ENCODE measurements around the gene ZSCAN23.

- TF ChIP-seq, protein P1, sequence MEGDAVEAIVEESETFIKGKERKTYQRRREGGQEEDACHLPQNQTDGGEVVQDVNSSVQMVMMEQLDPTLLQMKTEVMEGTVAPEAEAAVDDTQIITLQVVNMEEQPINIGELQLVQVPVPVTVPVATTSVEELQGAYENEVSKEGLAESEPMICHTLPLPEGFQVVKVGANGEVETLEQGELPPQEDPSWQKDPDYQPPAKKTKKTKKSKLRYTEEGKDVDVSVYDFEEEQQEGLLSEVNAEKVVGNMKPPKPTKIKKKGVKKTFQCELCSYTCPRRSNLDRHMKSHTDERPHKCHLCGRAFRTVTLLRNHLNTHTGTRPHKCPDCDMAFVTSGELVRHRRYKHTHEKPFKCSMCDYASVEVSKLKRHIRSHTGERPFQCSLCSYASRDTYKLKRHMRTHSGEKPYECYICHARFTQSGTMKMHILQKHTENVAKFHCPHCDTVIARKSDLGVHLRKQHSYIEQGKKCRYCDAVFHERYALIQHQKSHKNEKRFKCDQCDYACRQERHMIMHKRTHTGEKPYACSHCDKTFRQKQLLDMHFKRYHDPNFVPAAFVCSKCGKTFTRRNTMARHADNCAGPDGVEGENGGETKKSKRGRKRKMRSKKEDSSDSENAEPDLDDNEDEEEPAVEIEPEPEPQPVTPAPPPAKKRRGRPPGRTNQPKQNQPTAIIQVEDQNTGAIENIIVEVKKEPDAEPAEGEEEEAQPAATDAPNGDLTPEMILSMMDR (IDR thresholded peaks at IDR 0.05; ENCODE audit: low read depth, low read length) = no peak
- TF ChIP-seq POLR2A (IDR thresholded peaks at IDR 0.05; ENCODE audit: extremely low read depth, insufficient read length) = no peak
Measured at GRCh38 chr6:28486533-28486932, 43.2 kb upstream of the ZSCAN23 start.

Measured in NB4 (cell line).